Keratinocyte (primary cell): ENCODE results near the gene CUTC.

ENCODE experiments used
- CTCF ChIP-seq, 3 experiments: IDR thresholded peaks in 1 of 3; conservative IDR thresholded peaks in 1 of 3; optimal IDR thresholded peaks in 1 of 3; 2 replicates in 2 of 3; 3 replicates in 1 of 3; pipeline versions ENCODE3 to v1.5.1; 2011; ENCODE audit warnings: low read length in 3 of 3, mild to moderate bottlenecking in 3 of 3, moderate library complexity in 2 of 3, control low read depth in 1 of 3, inconsistent platforms in 1 of 3; ENCODE audit not compliant: insufficient read depth in 2 of 3; ENCODE audit errors: extremely low read depth in 1 of 3
- EZH2 ChIP-seq: IDR thresholded peaks from one replicate; pipeline ENCODE4 v1.6.1; 2012; ENCODE audit warnings: inconsistent platforms, mild to moderate bottlenecking, low read length, moderate library complexity

GRCh38 chr10:99766302-99766681 is 34.3 kb downstream of the CUTC start:
- no peak for TF ChIP-seq CTCF (optimal IDR thresholded peaks at IDR 0.05 in 1 of 3, IDR thresholded peaks at IDR 0.05 in 1 of 3, conservative IDR thresholded peaks at IDR 0.05 in 1 of 3; ENCODE audit: extremely low read depth in 1 of 3, insufficient read depth in 2 of 3, low read length in 3 of 3)
- no peak for TF ChIP-seq EZH2
